Naive thymus-derived CD4-positive, alpha-beta T cell (primary cell): Measurements from ENCODE around the gene FGF6. TPM values are rescaled to one million over a fixed set of nuclear protein-coding genes. Genes with fewer than 3 reads are reported as not detected.

Source experiments
- ATAC-seq: fragments of 150-1000 bp; cut with Tn5 transposase; 2 replicates; pipeline ENCODE4 v1.10.0; 2021; ENCODE audit warnings: mild to moderate bottlenecking, moderate library complexity
- CTCF ChIA-PET: fragments of 350-600 bp; sonication (Branson Sonifier 250); formaldehyde crosslinking; loops from one replicate; lab custom pipeline; 2021; ENCODE audit warnings: antibody characterized with exemption; lab: Charles Lee
- POLR2A ChIA-PET: fragments of 350-600 bp; sonication (Branson Sonifier 250); formaldehyde crosslinking; loops from one replicate; lab custom pipeline; 2021; ENCODE audit warnings: antibody characterized with exemption, inconsistent platforms; lab: Charles Lee
- DNase-seq, 9 donors: peaks; one replicate each; pipeline versions ENCODE4 v3.0.0 to v3.0.0-alpha.2; 2020 to 2022; ENCODE audit warnings: mixed read lengths in 1 of 9
- H3K27ac ChIP-seq: one replicate; pipeline ENCODE4 v1.7.0; 2013; ENCODE audit warnings: mild to moderate bottlenecking, low read depth, low read length, moderate library complexity
- H3K27me3 ChIP-seq, 2 donors: one replicate each; pipeline ENCODE4 v1.7.0; 2013; ENCODE audit warnings: low read length in 2 of 2, mild to moderate bottlenecking in 2 of 2, moderate library complexity in 2 of 2; ENCODE audit not compliant: control insufficient read depth in 2 of 2, insufficient read depth in 2 of 2
- H3K36me3 ChIP-seq, 3 experiments: 1 replicate in 2 of 3; 2 replicates in 1 of 3; pipeline ENCODE4 v1.7.0; 2013; ENCODE audit warnings: low read length in 3 of 3, mild to moderate bottlenecking in 3 of 3, moderate library complexity in 1 of 3; ENCODE audit not compliant: insufficient read depth in 3 of 3, control insufficient read depth in 2 of 3
- H3K4me1 ChIP-seq, 2 donors: one replicate each; pipeline ENCODE4 v1.7.0; 2013; ENCODE audit warnings: low read length in 2 of 2, mild to moderate bottlenecking in 2 of 2, moderate library complexity in 1 of 2; ENCODE audit not compliant: control insufficient read depth in 2 of 2, insufficient read depth in 2 of 2
- H3K4me3 ChIP-seq: 2 replicates; pipeline ENCODE4 v1.7.0; 2013; ENCODE audit warnings: mild to moderate bottlenecking, low read length
- H3K9me3 ChIP-seq, 3 experiments: 1 replicate in 2 of 3; 2 replicates in 1 of 3; pipeline ENCODE4 v1.7.0; 2013; ENCODE audit warnings: low read length in 3 of 3; ENCODE audit not compliant: control insufficient read depth in 2 of 3
- H3K27ac Mint-ChIP-seq, 9 donors: one replicate each; pipeline ENCODE4 v1.8.0; 2020 to 2022; ENCODE audit warnings: mixed read lengths in 9 of 9, mild to moderate bottlenecking in 8 of 9, moderate library complexity in 5 of 9, inconsistent platforms in 2 of 9
- H3K27me3 Mint-ChIP-seq, 5 donors: one replicate each; pipeline ENCODE4 v1.8.0; 2021 to 2022; ENCODE audit warnings: mixed read lengths in 5 of 5, mild to moderate bottlenecking in 1 of 5
- H3K36me3 Mint-ChIP-seq, 5 donors: one replicate each; pipeline ENCODE4 v1.8.0; 2020 to 2022; ENCODE audit warnings: mixed read lengths in 5 of 5, mild to moderate bottlenecking in 3 of 5, inconsistent platforms in 1 of 5
- H3K4me1 Mint-ChIP-seq, 7 donors: one replicate each; pipeline ENCODE4 v1.8.0; 2020 to 2022; ENCODE audit warnings: mixed read lengths in 7 of 7, mild to moderate bottlenecking in 3 of 7, inconsistent platforms in 1 of 7
- H3K4me3 Mint-ChIP-seq, 10 donors: one replicate each; pipeline ENCODE4 v1.8.0; 2020 to 2022; ENCODE audit warnings: mild to moderate bottlenecking in 10 of 10, mixed read lengths in 10 of 10, moderate library complexity in 6 of 10, inconsistent platforms in 2 of 10
- H3K9me3 Mint-ChIP-seq, 11 donors: one replicate each; pipeline ENCODE4 v1.8.0; 2020 to 2022; ENCODE audit warnings: mixed read lengths in 11 of 11, mild to moderate bottlenecking in 4 of 11, inconsistent platforms in 1 of 11, moderate library complexity in 1 of 11
- intact Hi-C, 2 donors: fragments of 100-400 bp; cut with micrococcal nuclease; formaldehyde crosslinking; loops; one replicate each; pipeline ENCODE4 v1.15.1; 2023
- polyA plus RNA-seq, 2 donors: library from polyadenylated mRNA; unstranded; fragments of 300-500 nt; fragmentation: Illumina TruSeq; gene quantifications; one replicate each; pipeline ENCODE4 v1.2.3, GENCODE V29; 2021
- total RNA-seq, 6 experiments: library from RNA in 5 of 6; stranded (reverse) in 5 of 6; gene quantifications; 1 replicate in 5 of 6; 2 replicates in 1 of 6; pipeline ENCODE4 v1.2.3 and lab custom pipeline; 2021 to 2026

Gene FGF6
- total RNA-seq (not detected), polyA plus RNA-seq (not detected), total RNA-seq (lab: John Stamatoyannopoulos, UW) (not detected)

- CTCF ChIA-PET: no interaction called here
- POLR2A ChIA-PET: no interaction called here
- H3K4me3 ChIP-seq: no peak within 1 kb of the TSS
- H3K36me3 ChIP-seq: no peaks in the 10 kb centered on the region
- intact Hi-C loops: no loop called here
- Mint-ChIP-seq H3K4me3 (no peak within 1 kb of the TSS), H3K27ac (no peak within 1 kb of the TSS), H3K27me3 (peaks cover 5 to 20% (median 6%) of the 10 kb centered on the region in 5 donors), H3K4me1 (no peaks in the 10 kb centered on the region), H3K9me3 (no peaks in the 10 kb centered on the region), H3K36me3 (no peaks in the 10 kb centered on the region)
- H3K9me3 ChIP-seq: no peaks in the 10 kb centered on the region
- ATAC-seq (no peak), DNase-seq (no peak)
- H3K4me1 ChIP-seq: no peaks in the 10 kb centered on the region
- H3K27me3 ChIP-seq: no peaks in the 10 kb centered on the region
- H3K27ac ChIP-seq: no peak within 1 kb of the TSS
These were observed at the start of gene FGF6 for GRCh38 chr12:4445156-4446101. TSS of gene FGF6 (minus strand) at chr12:4445815. CDS start at chr12:4445570, 245 bp downstream.

GRCh38 chr12:4490973-4491372, 45.4 kb upstream of the FGF6 start:
- peaks cover 0 to 15% (median 2%) of the 10 kb centered on the region in 7 donors for H3K4me1 Mint-ChIP-seq
- intact Hi-C loops: loop anchor here in 1 of 2 donors (5.0 kb wide), 1 partner anchor 36 kb away; no protein-coding TSS in a partner anchor
- H3K36me3 ChIP-seq: peaks cover 0 to 21% (median 13%) of the 10 kb centered on the region in 3 experiments

GRCh38 chr12:4489556-4489955, 43.9 kb upstream of the FGF6 start:
- POLR2A ChIA-PET: no interaction called here
- CTCF ChIA-PET: no interaction called here

More at GRCh38 chr12:4490973-4491372, 45.4 kb upstream of the FGF6 start:
- Mint-ChIP-seq H3K9me3 (no peaks in the 10 kb centered on the region), H3K36me3 (peaks cover 6 to 30% (median 18%) of the 10 kb centered on the region in 5 donors), H3K27ac (peak overlapping the region in 6 of 9 donors; percentile 13 to 76 (median 26)), H3K27me3 (no peaks in the 10 kb centered on the region), H3K4me3 (no peak overlapping the region)
- no peak overlapping the region for H3K4me3 ChIP-seq
- DNase-seq: peak in 3 of 9 donors; percentile 14 to 31 (median 30)
- ChIA-PET CTCF (no interaction called here), POLR2A (no interaction called here)
- H3K27me3 ChIP-seq: no peaks in the 10 kb centered on the region
- no peaks in the 10 kb centered on the region for H3K9me3 ChIP-seq
- no peak overlapping the region for H3K27ac ChIP-seq
- H3K4me1 ChIP-seq: no peaks in the 10 kb centered on the region
- no peak for ATAC-seq

GRCh38 chr12:4486980-4487379, 41.4 kb upstream of the FGF6 start:
- Mint-ChIP-seq H3K9me3 (no peaks in the 10 kb centered on the region), H3K4me1 (peaks cover 0 to 18% (median 3%) of the 10 kb centered on the region in 7 donors), H3K4me3 (no peak overlapping the region), H3K27me3 (no peaks in the 10 kb centered on the region), H3K36me3 (peaks cover 6 to 21% (median 18%) of the 10 kb centered on the region in 5 donors), H3K27ac (peak overlapping the region in 4 of 9 donors; percentile 10 to 87 (median 54))
- ATAC-seq: no peak
- no peaks in the 10 kb centered on the region for H3K4me1 ChIP-seq
- H3K27ac ChIP-seq: no peak overlapping the region
- no peak for DNase-seq
- H3K36me3 ChIP-seq: peaks cover 0 to 15% (median 13%) of the 10 kb centered on the region in 3 experiments
- no peaks in the 10 kb centered on the region for H3K27me3 ChIP-seq
- ChIA-PET CTCF (no interaction called here), POLR2A (no interaction called here)
- intact Hi-C loops: no loop called here
- no peaks in the 10 kb centered on the region for H3K9me3 ChIP-seq
- no peak overlapping the region for H3K4me3 ChIP-seq

More at GRCh38 chr12:4489556-4489955, 43.9 kb upstream of the FGF6 start:
- Mint-ChIP-seq H3K27me3 (no peaks in the 10 kb centered on the region), H3K4me1 (peaks cover 0 to 15% (median 3%) of the 10 kb centered on the region in 7 donors), H3K9me3 (no peaks in the 10 kb centered on the region), H3K4me3 (no peak overlapping the region), H3K27ac (peak overlapping the region in 4 of 9 donors; percentile 27 to 64 (median 58)), H3K36me3 (peaks cover 6 to 26% (median 18%) of the 10 kb centered on the region in 5 donors)
- H3K9me3 ChIP-seq: no peaks in the 10 kb centered on the region
- peaks cover 0 to 15% (median 13%) of the 10 kb centered on the region in 3 experiments for H3K36me3 ChIP-seq
- no peak overlapping the region for H3K27ac ChIP-seq
- no peak for DNase-seq
- H3K27me3 ChIP-seq: no peaks in the 10 kb centered on the region
- H3K4me3 ChIP-seq: no peak overlapping the region
- no peak for ATAC-seq
- intact Hi-C loops: no loop called here
- no peaks in the 10 kb centered on the region for H3K4me1 ChIP-seq

GRCh38 chr12:4486049-4486699, 40.6 kb upstream of the FGF6 start:
- peaks cover 0 to 14% (median 3%) of the 10 kb centered on the region in 7 donors for H3K4me1 Mint-ChIP-seq
- peaks cover 0 to 15% (median 13%) of the 10 kb centered on the region in 3 experiments for H3K36me3 ChIP-seq
- no peak overlapping the region for H3K4me3 Mint-ChIP-seq
- peaks cover 6 to 21% (median 18%) of the 10 kb centered on the region in 5 donors for H3K36me3 Mint-ChIP-seq
- ATAC-seq: no peak
- no peaks in the 10 kb centered on the region for H3K9me3 ChIP-seq
- no peaks in the 10 kb centered on the region for H3K9me3 Mint-ChIP-seq
- peak overlapping the region in 4 of 9 donors; percentile 7 to 38 (median 14) for H3K27ac Mint-ChIP-seq
- no peaks in the 10 kb centered on the region for H3K27me3 Mint-ChIP-seq
- ChIA-PET CTCF (no interaction called here), POLR2A (no interaction called here)
- no peak overlapping the region for H3K4me3 ChIP-seq
- H3K27ac ChIP-seq: no peak overlapping the region
- intact Hi-C loops: no loop called here
- H3K4me1 ChIP-seq: no peaks in the 10 kb centered on the region
- H3K27me3 ChIP-seq: no peaks in the 10 kb centered on the region
- no peak for DNase-seq
